Panc1 (cell line): ENCODE results near the gene KCNK6. TPM values are rescaled to one million over a fixed set of nuclear protein-coding genes. Genes with fewer than 3 reads are reported as not detected.

Source experiments
- ATAC-seq: fragments of 200-7000 bp; cut with Tn5 transposase; 2 replicates; pipeline ENCODE4 v1.9.1; 2020; ENCODE audit warnings: mild to moderate bottlenecking, moderate library complexity
- BruUV-seq: library from RNA; stranded (reverse); fragments of 400-500 nt; replicated peaks from 2 replicates; lab custom pipeline; 2021; lab: Mats Ljungman, UMichigan
- CTCF ChIA-PET: fragments of 300-600 bp; sonication (Branson Sonifier 250); formaldehyde crosslinking; loops from one replicate; lab custom pipeline; 2022; ENCODE audit warnings: antibody characterized with exemption; lab: Charles Lee
- POLR2A ChIA-PET: fragments of 300-600 bp; sonication (Branson Sonifier 250); formaldehyde crosslinking; loops from one replicate; lab custom pipeline; 2022; ENCODE audit warnings: antibody characterized with exemption; lab: Charles Lee
- DNase-seq: peaks from one replicate; pipeline ENCODE4 v3.0.0-alpha.2; 2010; ENCODE audit warnings: low read depth, low spot score
- H3K27ac ChIP-seq: 2 replicates; pipeline ENCODE4 v1.5.1; 2011; ENCODE audit warnings: mild to moderate bottlenecking, low read length, inconsistent platforms
- H3K27me3 ChIP-seq: fragments of 200-500 bp; sonication (Bioruptor generic); 2 replicates; pipeline ENCODE4 v1.6.0; 2014; ENCODE audit warnings: low read length, inconsistent platforms; ENCODE audit not compliant: control insufficient read depth, insufficient read depth
- H3K36me3 ChIP-seq: fragments of 200-500 bp; sonication (Bioruptor generic); 2 replicates; pipeline ENCODE4 v1.5.1; 2014; ENCODE audit warnings: inconsistent platforms, mild to moderate bottlenecking, low read length, moderate library complexity; ENCODE audit not compliant: control insufficient read depth, insufficient read depth
- H3K4me1 ChIP-seq: 2 replicates; pipeline ENCODE4 v1.5.1; 2011; ENCODE audit warnings: inconsistent platforms, mild to moderate bottlenecking, low read length, moderate library complexity; ENCODE audit not compliant: control insufficient read depth, insufficient read depth
- H3K4me3 ChIP-seq, 2 experiments: 2 replicates each; pipeline ENCODE4 v1.5.1; 2011 to 2012; ENCODE audit warnings: low read depth in 2 of 2, low read length in 2 of 2, mild to moderate bottlenecking in 2 of 2, inconsistent platforms in 1 of 2, moderate library complexity in 1 of 2
- H3K9me3 ChIP-seq: fragments of 200-500 bp; sonication (Bioruptor generic); 2 replicates; pipeline ENCODE4 v1.5.1; 2014; ENCODE audit warnings: low read depth, mild to moderate bottlenecking, inconsistent platforms, low read length, moderate library complexity; ENCODE audit not compliant: control insufficient read depth, insufficient read depth
- CTCF ChIP-seq: fragments of 450-650 bp; IDR thresholded peaks from 2 replicates; pipeline ENCODE4 v1.5.1; 2017; ENCODE audit warnings: mild to moderate bottlenecking
- POLR2AphosphoS5 ChIP-seq: IDR thresholded peaks from 2 replicates; pipeline ENCODE4 v1.6.1; 2012; ENCODE audit warnings: mild to moderate bottlenecking, low read depth, low read length, moderate library complexity
- REST ChIP-seq, 2 experiments: IDR thresholded peaks; 2 replicates each; pipeline ENCODE4 v1.6.1; 2011 to 2012; ENCODE audit warnings: low read depth in 2 of 2, control low read depth in 1 of 2, low read length in 1 of 2, mild to moderate bottlenecking in 1 of 2, moderate library complexity in 1 of 2; ENCODE audit not compliant: insufficient read depth in 1 of 2
- SIN3A ChIP-seq: IDR thresholded peaks from 2 replicates; pipeline ENCODE4 v1.6.1; 2012; ENCODE audit warnings: low read depth, mild to moderate bottlenecking, low read length, moderate library complexity, borderline replicate concordance; ENCODE audit not compliant: insufficient read depth
- TCF7L2 ChIP-seq: IDR thresholded peaks from 2 replicates; pipeline ENCODE4 v1.6.1; 2011; ENCODE audit warnings: mild to moderate bottlenecking, low read depth, low read length, inconsistent platforms
- in situ Hi-C: cut with HindIII; loops from 2 replicates; pipeline ENCODE4 v1.10.0; 2016; ENCODE audit warnings: low sequenced_read_pairs, low pct_unique_long_range_greater_than_20kb
- intact Hi-C: fragments of 100-400 bp; cut with micrococcal nuclease; formaldehyde crosslinking; loops from one replicate; pipeline ENCODE4 v1.10.0; 2022; ENCODE audit not compliant: unreplicated experiment
- total RNA-seq: library from RNA; stranded (reverse); gene quantifications from one replicate; pipeline ENCODE4 v1.2.1, GENCODE V29; 2021; ENCODE audit not compliant: unreplicated experiment

Gene KCNK6
- total RNA-seq, 1 experiment from 2014 or later, result 17.2 TPM

- Histone ChIP-seq H3K9me3 (no peaks in the 10 kb centered on the region), H3K27ac (peak overlapping the region; percentile 91), H3K4me3 (no peak overlapping the region), H3K27me3 (no peaks in the 10 kb centered on the region), H3K36me3 (no peaks in the 10 kb centered on the region; the same call in 1 of the 2 replicates), H3K4me1 (peaks cover 37% of the 10 kb centered on the region)
- TF ChIP-seq CTCF (no peak), REST (IDR thresholded peaks at IDR 0.05; ENCODE audit: insufficient read depth in 1 of 2, low read depth in 2 of 2, low read length in 1 of 2) (no peak), TCF7L2 (no peak), SIN3A (no peak), POLR2AphosphoS5 (no peak)
- intact Hi-C loops (no loop called here), in situ Hi-C loops (no loop called here)
- BruUV-seq, result no TSS peak
- POLR2A ChIA-PET, result interaction anchor here (0.6 to 0.7 kb wide), 3 partner anchors 9 to 62 kb away, joined by 7 to 10 read pairs (median 9); no protein-coding TSS in a partner anchor
- no peak for DNase-seq
- CTCF ChIA-PET, result interaction anchor here (0.6 kb wide), 1 partner anchor 546 kb away, joined by 3 read pairs; no protein-coding TSS in a partner anchor
- no peak for ATAC-seq
Measured at GRCh38 chr19:38306236-38306635, 13.4 kb upstream of the KCNK6 start.

- ChIA-PET CTCF (interaction anchor here (0.6 kb wide), 1 partner anchor 64 kb away, joined by 6 read pairs; no protein-coding TSS in a partner anchor), POLR2A (no interaction called here)
- DNase-seq, result no peak
- intact Hi-C loops (no loop called here), in situ Hi-C loops (no loop called here)
- no peak overlapping the region for H3K4me3 ChIP-seq
- H3K36me3 ChIP-seq, result no peaks in the 10 kb centered on the region; the same call in 1 of the 2 replicates
- TF ChIP-seq TCF7L2, result no peak
- TF ChIP-seq POLR2AphosphoS5, result no peak; the same call in 1 of the 2 replicates
- no peak for TF ChIP-seq CTCF
- TF ChIP-seq SIN3A, result no peak
- no peak for TF ChIP-seq REST (IDR thresholded peaks at IDR 0.05; ENCODE audit: insufficient read depth in 1 of 2, low read depth in 2 of 2, low read length in 1 of 2)
- ATAC-seq, result no peak
- no peaks in the 10 kb centered on the region for H3K27me3 ChIP-seq
- H3K4me1 ChIP-seq, result peaks cover 32% of the 10 kb centered on the region
- H3K9me3 ChIP-seq, result no peaks in the 10 kb centered on the region
- H3K27ac ChIP-seq, result peak overlapping the region; percentile 50
- BruUV-seq, result no TSS peak
Measured at GRCh38 chr19:38307076-38307475, 12.6 kb upstream of the KCNK6 start.
